Nephron (organoid): ENCODE measurements around the gene CDYL2.

Experiments
- H3K27ac Mint-ChIP-seq, 3 experiments: 2 replicates each; pipeline ENCODE4 v1.8.0; 2020; ENCODE audit warnings: mixed read lengths in 3 of 3, mild to moderate bottlenecking in 2 of 3, moderate library complexity in 1 of 3
- H3K27me3 Mint-ChIP-seq: 2 replicates; pipeline ENCODE4 v1.8.0; 2021; ENCODE audit warnings: low read depth, mild to moderate bottlenecking, moderate library complexity, mixed read lengths
- H3K36me3 Mint-ChIP-seq: 2 replicates; pipeline ENCODE4 v1.8.0; 2020; ENCODE audit warnings: low read depth, mixed read lengths
- H3K4me1 Mint-ChIP-seq: 2 replicates; pipeline ENCODE4 v1.8.0; 2020; ENCODE audit warnings: mixed read lengths
- H3K4me3 Mint-ChIP-seq, 3 experiments: 2 replicates each; pipeline ENCODE4 v1.8.0; 2020; ENCODE audit warnings: mild to moderate bottlenecking in 3 of 3, mixed read lengths in 3 of 3, moderate library complexity in 2 of 3
- H3K9me3 Mint-ChIP-seq: 2 replicates; pipeline ENCODE4 v1.8.0; 2020; ENCODE audit warnings: mixed read lengths
- TF ChIP-seq, protein P1 (sequence below), 3 experiments: fragments of 200-600 bp; sonication (generic); IDR thresholded peaks; one replicate each; pipeline ENCODE4 v1.5.0; 2021; ENCODE audit warnings: antibody characterized with exemption in 3 of 3; ENCODE audit not compliant: unreplicated experiment in 3 of 3

Gene CDYL2

DNA sequence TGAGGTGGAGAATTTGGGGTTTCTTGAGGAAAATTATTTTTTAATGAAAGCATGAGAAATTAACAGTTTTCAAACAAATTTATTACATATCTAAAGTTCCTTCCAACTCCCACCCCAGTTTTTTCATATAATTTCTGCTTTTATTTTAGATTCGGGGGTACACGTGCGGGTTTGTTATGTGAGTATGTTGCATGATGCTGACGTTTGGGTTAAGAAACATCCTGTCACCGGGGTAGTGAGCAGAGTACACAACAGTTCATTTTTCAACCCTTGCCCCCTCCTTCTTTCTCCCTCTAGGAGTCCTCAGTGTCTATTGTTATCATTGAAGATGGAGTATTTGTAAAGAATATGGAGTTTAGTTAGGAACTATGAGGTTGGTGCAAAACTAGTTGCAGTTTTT, 31.8 kb upstream of the CDYL2 start:
- peaks cover 5% of the 10 kb centered on the region for H3K27me3 Mint-ChIP-seq
- no peaks in the 10 kb centered on the region for H3K36me3 Mint-ChIP-seq
- no peak overlapping the region for H3K27ac Mint-ChIP-seq
- TF ChIP-seq, protein P1, sequence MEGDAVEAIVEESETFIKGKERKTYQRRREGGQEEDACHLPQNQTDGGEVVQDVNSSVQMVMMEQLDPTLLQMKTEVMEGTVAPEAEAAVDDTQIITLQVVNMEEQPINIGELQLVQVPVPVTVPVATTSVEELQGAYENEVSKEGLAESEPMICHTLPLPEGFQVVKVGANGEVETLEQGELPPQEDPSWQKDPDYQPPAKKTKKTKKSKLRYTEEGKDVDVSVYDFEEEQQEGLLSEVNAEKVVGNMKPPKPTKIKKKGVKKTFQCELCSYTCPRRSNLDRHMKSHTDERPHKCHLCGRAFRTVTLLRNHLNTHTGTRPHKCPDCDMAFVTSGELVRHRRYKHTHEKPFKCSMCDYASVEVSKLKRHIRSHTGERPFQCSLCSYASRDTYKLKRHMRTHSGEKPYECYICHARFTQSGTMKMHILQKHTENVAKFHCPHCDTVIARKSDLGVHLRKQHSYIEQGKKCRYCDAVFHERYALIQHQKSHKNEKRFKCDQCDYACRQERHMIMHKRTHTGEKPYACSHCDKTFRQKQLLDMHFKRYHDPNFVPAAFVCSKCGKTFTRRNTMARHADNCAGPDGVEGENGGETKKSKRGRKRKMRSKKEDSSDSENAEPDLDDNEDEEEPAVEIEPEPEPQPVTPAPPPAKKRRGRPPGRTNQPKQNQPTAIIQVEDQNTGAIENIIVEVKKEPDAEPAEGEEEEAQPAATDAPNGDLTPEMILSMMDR (IDR thresholded peaks at IDR 0.05; ENCODE audit: unreplicated experiment in 3 of 3) = no peak
- no peak overlapping the region for H3K4me3 Mint-ChIP-seq
- H3K9me3 Mint-ChIP-seq = peaks cover 15% of the 10 kb centered on the region
- H3K4me1 Mint-ChIP-seq = no peaks in the 10 kb centered on the region

DNA sequence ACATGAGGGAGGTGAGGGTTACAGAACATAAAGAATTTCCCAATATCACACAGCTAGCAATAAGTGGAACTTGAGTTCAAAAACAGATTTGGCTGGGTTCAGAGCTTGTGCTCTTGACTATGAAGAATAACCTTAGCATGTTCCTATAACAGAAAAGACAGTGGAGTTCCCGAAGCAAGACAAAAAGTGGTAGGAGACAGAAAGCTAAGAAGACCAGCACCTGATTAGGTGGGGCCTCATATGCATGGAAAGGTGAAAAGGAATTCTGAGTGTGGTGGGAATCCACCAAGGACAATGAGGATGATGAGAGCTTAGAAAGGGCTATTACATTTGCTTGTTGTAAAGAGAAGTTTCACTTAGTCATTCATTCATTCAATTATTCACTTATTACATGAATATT, 26.6 kb upstream of the CDYL2 start:
- Mint-ChIP-seq H3K36me3 (no peaks in the 10 kb centered on the region), H3K27ac (no peak overlapping the region), H3K27me3 (peaks cover 20% of the 10 kb centered on the region), H3K4me3 (no peak overlapping the region), H3K4me1 (no peaks in the 10 kb centered on the region), H3K9me3 (no peaks in the 10 kb centered on the region)
- TF ChIP-seq, protein P1 (IDR thresholded peaks at IDR 0.05; ENCODE audit: unreplicated experiment in 3 of 3) = no peak

DNA sequence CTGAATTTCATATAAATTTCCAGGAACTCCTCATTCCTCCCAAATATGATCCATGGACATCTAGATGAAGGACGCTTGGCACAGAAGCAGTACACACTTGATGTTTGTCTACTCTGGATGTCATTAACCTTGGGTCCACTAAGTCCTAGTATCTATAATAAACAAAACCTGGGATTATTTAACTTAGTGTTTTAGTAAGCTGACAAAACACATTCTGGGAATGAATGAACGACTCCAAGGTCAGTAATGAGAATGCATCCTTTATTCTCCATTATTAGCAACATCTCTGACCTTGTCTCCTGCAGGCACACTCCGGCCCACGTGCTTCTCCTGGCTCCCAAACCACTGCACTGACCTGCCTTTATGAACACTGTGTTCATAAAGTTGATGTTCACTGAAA, 24.1 kb upstream of the CDYL2 start:
- no peak overlapping the region for H3K27ac Mint-ChIP-seq

DNA sequence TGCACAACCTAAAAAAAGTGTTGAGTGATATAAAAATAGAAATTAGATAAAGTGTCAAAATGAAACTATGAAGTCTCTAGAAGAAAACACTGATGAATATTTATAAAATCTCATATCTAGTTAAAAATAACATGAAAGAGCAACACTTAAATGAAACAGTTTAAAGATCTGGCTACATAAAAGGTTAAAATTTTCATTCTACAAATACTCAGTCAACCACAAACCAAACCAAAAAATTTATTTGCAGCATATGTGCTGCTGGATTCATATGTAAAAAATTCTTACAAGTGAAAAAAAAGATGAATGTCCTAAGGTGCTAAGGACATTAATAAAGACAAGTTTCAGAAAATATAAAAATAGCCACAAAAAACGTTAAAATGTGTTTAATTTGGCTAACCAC, 22.6 kb upstream of the CDYL2 start:
- Mint-ChIP-seq H3K36me3 (no peaks in the 10 kb centered on the region), H3K27me3 (peaks cover 16% of the 10 kb centered on the region), H3K9me3 (no peaks in the 10 kb centered on the region), H3K4me3 (no peak overlapping the region), H3K27ac (no peak overlapping the region), H3K4me1 (no peaks in the 10 kb centered on the region)
- TF ChIP-seq, protein P1 (IDR thresholded peaks at IDR 0.05; ENCODE audit: unreplicated experiment in 3 of 3) = no peak

More for the DNA sequence above, 24.1 kb upstream of the CDYL2 start:
- H3K9me3 Mint-ChIP-seq = no peaks in the 10 kb centered on the region
- H3K27me3 Mint-ChIP-seq = peaks cover 20% of the 10 kb centered on the region
- H3K4me3 Mint-ChIP-seq = no peak overlapping the region
- H3K4me1 Mint-ChIP-seq = no peaks in the 10 kb centered on the region
- no peaks in the 10 kb centered on the region for H3K36me3 Mint-ChIP-seq
- TF ChIP-seq, protein P1 (IDR thresholded peaks at IDR 0.05; ENCODE audit: unreplicated experiment in 3 of 3) = no peak

DNA sequence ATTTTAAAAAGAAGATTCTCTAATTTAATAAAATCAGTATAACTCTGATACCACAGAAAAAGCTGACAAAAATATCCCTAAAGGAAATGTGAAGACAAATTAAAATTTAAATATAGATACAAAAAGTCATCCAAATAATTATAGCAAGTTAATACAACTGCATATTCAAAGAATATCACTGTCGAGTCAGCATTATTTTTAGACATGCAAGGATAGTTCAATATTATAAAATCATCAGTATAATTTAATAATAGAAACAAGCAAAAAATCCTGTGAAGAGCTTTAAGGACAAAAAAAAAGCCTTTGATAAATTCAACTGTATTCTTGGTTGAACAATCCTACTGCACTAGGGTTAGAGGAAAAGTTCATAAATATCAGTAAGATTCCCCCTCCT, 21.0 kb upstream of the CDYL2 start:
- Mint-ChIP-seq H3K27me3 (peaks cover 15% of the 10 kb centered on the region), H3K36me3 (no peaks in the 10 kb centered on the region), H3K9me3 (no peaks in the 10 kb centered on the region), H3K27ac (no peak overlapping the region), H3K4me1 (no peaks in the 10 kb centered on the region), H3K4me3 (no peak overlapping the region)
- TF ChIP-seq, protein P1 (IDR thresholded peaks at IDR 0.05; ENCODE audit: unreplicated experiment in 3 of 3) = no peak

DNA sequence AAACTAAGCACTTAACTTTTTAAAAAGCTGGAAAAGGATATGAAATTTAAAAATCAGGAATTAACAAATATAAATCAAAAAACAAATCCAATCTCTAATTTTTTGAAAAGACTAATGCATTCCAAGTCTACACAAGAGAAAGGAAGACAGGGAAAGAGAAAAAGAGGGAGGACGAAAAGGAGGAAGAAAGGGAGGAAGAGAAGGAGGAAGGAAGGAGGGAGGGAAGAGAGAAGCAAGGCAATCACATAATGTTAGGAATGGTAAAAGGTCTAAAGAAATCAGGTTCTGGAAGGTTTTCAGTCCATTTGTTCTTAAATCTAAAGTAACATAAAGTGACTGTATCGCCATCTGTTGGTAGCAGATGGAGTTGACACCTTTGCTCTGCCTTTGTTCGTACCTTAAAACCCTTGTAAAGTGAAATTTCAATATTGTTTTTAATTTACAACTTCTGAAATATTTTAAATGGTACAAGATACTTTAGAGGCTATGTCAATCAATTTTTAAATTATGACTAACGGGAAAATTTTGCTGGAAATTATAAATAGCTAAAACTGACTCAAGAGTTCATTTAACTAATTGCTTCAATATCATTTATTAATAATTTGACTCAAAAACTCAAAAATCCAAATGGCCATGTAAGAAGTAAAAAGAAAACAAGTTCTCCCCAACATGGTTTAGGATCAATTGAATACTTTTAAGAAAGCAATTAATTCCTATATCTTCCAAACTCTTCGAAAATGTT, 20.4 kb upstream of the CDYL2 start:
- H3K27ac Mint-ChIP-seq = no peak overlapping the region
- no peaks in the 10 kb centered on the region for H3K36me3 Mint-ChIP-seq
- TF ChIP-seq, protein P1 (IDR thresholded peaks at IDR 0.05; ENCODE audit: unreplicated experiment in 3 of 3) = peak; percentile 71 to 79 (median 78)
- H3K9me3 Mint-ChIP-seq = no peaks in the 10 kb centered on the region
- H3K27me3 Mint-ChIP-seq = peaks cover 11% of the 10 kb centered on the region
- no peaks in the 10 kb centered on the region for H3K4me1 Mint-ChIP-seq
- H3K4me3 Mint-ChIP-seq = no peak overlapping the region
